Large intestine (tissue), 3 donors: Measurements from ENCODE around the gene ATP10B. TPM values are rescaled to one million over a fixed set of nuclear protein-coding genes. Genes with fewer than 3 reads are reported as not detected.
A peak's percentile ranks its signal among the peaks of the same experiment; 100 is the strongest.

Source experiments
- DNase-seq, 2 donors: peaks; one replicate each; pipeline versions ENCODE4 v3.0.0 to v3.0.0-alpha.2; 2013
- H3K27ac ChIP-seq: one replicate; pipeline ENCODE4 v1.5.1; 2013; ENCODE audit warnings: low read length
- H3K27me3 ChIP-seq: 2 replicates; pipeline ENCODE4 v1.6.1; 2013; ENCODE audit warnings: low read length; ENCODE audit not compliant: control insufficient read depth, insufficient read depth
- H3K36me3 ChIP-seq: 2 replicates; pipeline ENCODE4 v1.6.1; 2013; ENCODE audit warnings: low read length; ENCODE audit not compliant: control insufficient read depth, insufficient read depth
- H3K4me1 ChIP-seq: one replicate; pipeline ENCODE4 v1.6.1; 2013; ENCODE audit warnings: low read length; ENCODE audit not compliant: control insufficient read depth, insufficient read depth
- H3K4me3 ChIP-seq: one replicate; pipeline ENCODE4 v1.5.1; 2013; ENCODE audit warnings: low read length
- H3K9me3 ChIP-seq: one replicate; pipeline ENCODE4 v1.6.1; 2013; ENCODE audit warnings: mild to moderate bottlenecking, low read depth, low read length, moderate library complexity; ENCODE audit not compliant: control insufficient read depth
- WGBS: methylation state at CpG from one replicate; pipeline ENCODE4 v1.1.5; 2013; ENCODE audit warnings: low lambda C conversion rate; ENCODE audit not compliant: insufficient coverage; 5-methylcytosine and 5-hydroxymethylcytosine counted together
- polyA plus RNA-seq: library from polyadenylated mRNA; unstranded; fragments of 120-200 nt; gene quantifications from one replicate; pipeline ENCODE4 v1.2.1, GENCODE V29; 2013

Gene ATP10B
- polyA plus RNA-seq, 1 donor = 35.6 TPM

- Histone ChIP-seq H3K27ac (peak overlapping the region; percentile 79), H3K4me1 (peaks cover 36% of the 10 kb centered on the region), H3K36me3 (no peaks in the 10 kb centered on the region), H3K4me3 (no peak overlapping the region), H3K9me3 (no peaks in the 10 kb centered on the region), H3K27me3 (no peaks in the 10 kb centered on the region)
- peak; percentile 68 to 90 for DNase-seq
- WGBS = no CpG with 5 or more reads among the region's 7 CpGs
These were observed 158.1 kb downstream of the ATP10B start for GRCh38 chr5:160693831-160694465.

- Histone ChIP-seq H3K4me1 (peaks cover 33% of the 10 kb centered on the region), H3K27ac (peak overlapping the region; percentile 51), H3K36me3 (no peaks in the 10 kb centered on the region), H3K9me3 (no peaks in the 10 kb centered on the region), H3K27me3 (no peaks in the 10 kb centered on the region), H3K4me3 (no peak overlapping the region)
- WGBS = 60% methylated on average over 1 of the region's 2 CpGs
- peak; percentile 58 to 80 for DNase-seq
These were observed 159.7 kb downstream of the ATP10B start for GRCh38 chr5:160692271-160692670.

GRCh38 chr5:160685695-160686094 lies 166.3 kb downstream of the ATP10B start:
- Histone ChIP-seq H3K36me3 (peaks cover 2% of the 10 kb centered on the region), H3K27me3 (no peaks in the 10 kb centered on the region), H3K4me1 (no peaks in the 10 kb centered on the region), H3K9me3 (no peaks in the 10 kb centered on the region), H3K27ac (peak overlapping the region; percentile 68), H3K4me3 (no peak overlapping the region)
- peak in 1 of 2 donors; percentile 26 for DNase-seq
- WGBS = no CpG with 5 or more reads among the region's 6 CpGs

GRCh38 chr5:160685219-160685618 lies 166.8 kb downstream of the ATP10B start:
- H3K27me3 ChIP-seq = no peaks in the 10 kb centered on the region

GRCh38 chr5:160679567-160680309 lies 172.3 kb downstream of the ATP10B start:
- peaks cover 5% of the 10 kb centered on the region for H3K36me3 ChIP-seq
- DNase-seq = peak in 1 of 2 donors; percentile 26
- no peak overlapping the region for H3K27ac ChIP-seq
- H3K4me3 ChIP-seq = no peak overlapping the region
- peaks cover 7% of the 10 kb centered on the region for H3K4me1 ChIP-seq
- no peaks in the 10 kb centered on the region for H3K9me3 ChIP-seq
- no CpG with 5 or more reads among the region's 6 CpGs for WGBS
- H3K27me3 ChIP-seq = no peaks in the 10 kb centered on the region

More at GRCh38 chr5:160685219-160685618, 166.8 kb downstream of the ATP10B start:
- Histone ChIP-seq H3K36me3 (peaks cover 5% of the 10 kb centered on the region), H3K4me3 (peak overlapping the region; percentile 53), H3K9me3 (no peaks in the 10 kb centered on the region), H3K4me1 (no peaks in the 10 kb centered on the region), H3K27ac (peak overlapping the region; percentile 68)
- peak; percentile 67 to 89 for DNase-seq
- no CpG with 5 or more reads among the region's 1 CpG for WGBS

GRCh38 chr5:160675988-160676387 lies 176.0 kb downstream of the ATP10B start:
- H3K4me1 ChIP-seq = peaks cover 7% of the 10 kb centered on the region
- H3K36me3 ChIP-seq = peaks cover 5% of the 10 kb centered on the region
- no peak overlapping the region for H3K4me3 ChIP-seq
- no peaks in the 10 kb centered on the region for H3K27me3 ChIP-seq
- no peaks in the 10 kb centered on the region for H3K9me3 ChIP-seq
- no CpG with 5 or more reads among the region's 2 CpGs for WGBS
- H3K27ac ChIP-seq = no peak overlapping the region
- DNase-seq = no peak

- WGBS = no CpG with 5 or more reads among the region's 3 CpGs
- H3K4me1 ChIP-seq = peaks cover 6% of the 10 kb centered on the region
- H3K36me3 ChIP-seq = peaks cover 5% of the 10 kb centered on the region
- H3K9me3 ChIP-seq = no peaks in the 10 kb centered on the region
- DNase-seq = no peak
- H3K4me3 ChIP-seq = no peak overlapping the region
- H3K27me3 ChIP-seq = no peaks in the 10 kb centered on the region
- H3K27ac ChIP-seq = no peak overlapping the region
These were observed 177.1 kb downstream of the ATP10B start for GRCh38 chr5:160674901-160675300.

- Histone ChIP-seq H3K4me1 (peaks cover 16% of the 10 kb centered on the region), H3K4me3 (no peak overlapping the region), H3K27ac (no peak overlapping the region), H3K9me3 (no peaks in the 10 kb centered on the region), H3K27me3 (no peaks in the 10 kb centered on the region), H3K36me3 (peaks cover 6% of the 10 kb centered on the region)
- WGBS = no CpG with 5 or more reads among the region's 2 CpGs
- no peak for DNase-seq
These were observed 179.5 kb downstream of the ATP10B start for GRCh38 chr5:160672521-160672920.

GRCh38 chr5:160668356-160668755 lies 183.7 kb downstream of the ATP10B start:
- Histone ChIP-seq H3K4me3 (no peak overlapping the region), H3K4me1 (peaks cover 16% of the 10 kb centered on the region), H3K9me3 (no peaks in the 10 kb centered on the region), H3K27ac (peak overlapping the region; percentile 53), H3K27me3 (no peaks in the 10 kb centered on the region), H3K36me3 (peaks cover 12% of the 10 kb centered on the region)
- DNase-seq = peak in 1 of 2 donors; percentile 75
- WGBS = no CpG with 5 or more reads among the region's 2 CpGs

GRCh38 chr5:160667160-160667559 lies 184.9 kb downstream of the ATP10B start:
- Histone ChIP-seq H3K27ac (no peak overlapping the region), H3K27me3 (no peaks in the 10 kb centered on the region), H3K9me3 (no peaks in the 10 kb centered on the region), H3K36me3 (peaks cover 12% of the 10 kb centered on the region), H3K4me1 (peaks cover 16% of the 10 kb centered on the region), H3K4me3 (no peak overlapping the region)
- 88% methylated on average over 3 of the region's 5 CpGs for WGBS
- no peak for DNase-seq
